ENCODE results near the gene DZIP1. TPM values are rescaled to one million over a fixed set of nuclear protein-coding genes. Genes with fewer than 3 reads are reported as not detected.
A peak's percentile ranks its signal among the peaks of the same experiment; 100 is the strongest.

The DZIP1 gene
- total RNA-seq, 3 donors from 2014 or later = 1.3 to 23.6 (median 3.6) TPM

DNA sequence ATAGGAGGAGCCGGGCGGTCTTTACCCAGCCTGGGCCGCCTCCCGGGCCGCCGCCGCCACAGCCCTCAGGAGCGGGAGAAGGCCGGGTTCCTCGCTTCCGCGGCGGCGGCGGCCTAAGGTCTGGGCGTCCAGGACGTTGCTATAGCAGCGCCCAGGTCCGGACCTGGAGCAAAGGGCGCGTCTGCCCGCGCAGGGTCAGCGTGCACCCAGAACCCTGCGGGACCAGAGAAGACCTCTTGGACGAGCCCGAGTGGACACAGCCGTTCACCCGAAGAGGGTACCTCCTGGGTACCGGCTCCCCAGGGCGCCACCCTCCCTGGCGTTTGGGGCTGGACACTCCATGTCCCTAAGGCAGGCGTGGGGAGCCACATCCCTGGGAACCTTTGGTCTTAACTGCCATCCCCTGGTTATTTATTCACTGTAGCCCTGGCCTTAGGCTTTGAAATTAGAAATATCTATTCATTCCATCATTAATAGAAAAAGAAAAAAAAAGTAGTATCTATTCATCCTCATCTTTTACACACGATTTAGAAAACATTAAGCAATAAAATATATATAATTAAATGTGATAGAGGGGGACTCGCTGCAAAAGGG is 2.4 kb downstream of the DZIP1 start:
- Histone ChIP-seq H3K4me1 (ENCODE audit: low read depth) (peaks cover 14% of the 10 kb centered on the region), H3K4me3 (no peak overlapping the region), H3K36me3 (ENCODE audit: low read depth) (no peaks in the 10 kb centered on the region), H3K9me3 (no peaks in the 10 kb centered on the region)
- TF ChIP-seq, protein P1, sequence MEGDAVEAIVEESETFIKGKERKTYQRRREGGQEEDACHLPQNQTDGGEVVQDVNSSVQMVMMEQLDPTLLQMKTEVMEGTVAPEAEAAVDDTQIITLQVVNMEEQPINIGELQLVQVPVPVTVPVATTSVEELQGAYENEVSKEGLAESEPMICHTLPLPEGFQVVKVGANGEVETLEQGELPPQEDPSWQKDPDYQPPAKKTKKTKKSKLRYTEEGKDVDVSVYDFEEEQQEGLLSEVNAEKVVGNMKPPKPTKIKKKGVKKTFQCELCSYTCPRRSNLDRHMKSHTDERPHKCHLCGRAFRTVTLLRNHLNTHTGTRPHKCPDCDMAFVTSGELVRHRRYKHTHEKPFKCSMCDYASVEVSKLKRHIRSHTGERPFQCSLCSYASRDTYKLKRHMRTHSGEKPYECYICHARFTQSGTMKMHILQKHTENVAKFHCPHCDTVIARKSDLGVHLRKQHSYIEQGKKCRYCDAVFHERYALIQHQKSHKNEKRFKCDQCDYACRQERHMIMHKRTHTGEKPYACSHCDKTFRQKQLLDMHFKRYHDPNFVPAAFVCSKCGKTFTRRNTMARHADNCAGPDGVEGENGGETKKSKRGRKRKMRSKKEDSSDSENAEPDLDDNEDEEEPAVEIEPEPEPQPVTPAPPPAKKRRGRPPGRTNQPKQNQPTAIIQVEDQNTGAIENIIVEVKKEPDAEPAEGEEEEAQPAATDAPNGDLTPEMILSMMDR (IDR thresholded peaks at IDR 0.05) = no peak
- intact Hi-C loops (cut with DNase I, micrococcal nuclease) = no loop called here
- peak; percentile 43 to 62 (median 54) for DNase-seq
- ATAC-seq = peak; percentile 85

- H3K4me1 ChIP-seq (ENCODE audit: low read depth) = peaks cover 14% of the 10 kb centered on the region
- ATAC-seq (peak; percentile 58), DNase-seq (peak in 1 of 3 donors; percentile 12)
- no peaks in the 10 kb centered on the region for H3K9me3 ChIP-seq
- TF ChIP-seq, protein P1 (IDR thresholded peaks at IDR 0.05) = no peak
- intact Hi-C loops (cut with DNase I, micrococcal nuclease) = no loop called here
- no peaks in the 10 kb centered on the region for H3K36me3 ChIP-seq (ENCODE audit: low read depth)
- H3K4me3 ChIP-seq = no peak overlapping the region
Observed at GRCh38 chr13:95641291-95642027, 3.0 kb downstream of the DZIP1 start.

- intact Hi-C loops (cut with DNase I, micrococcal nuclease) = no loop called here
- peaks cover 4% of the 10 kb centered on the region for H3K4me1 ChIP-seq (ENCODE audit: low read depth)
- H3K4me3 ChIP-seq = no peak overlapping the region
- no peaks in the 10 kb centered on the region for H3K36me3 ChIP-seq (ENCODE audit: low read depth)
- H3K9me3 ChIP-seq = no peaks in the 10 kb centered on the region
- ATAC-seq (no peak), DNase-seq (no peak)
- TF ChIP-seq, protein P1 (IDR thresholded peaks at IDR 0.05) = no peak
Observed at GRCh38 chr13:95636853-95637252, 7.7 kb downstream of the DZIP1 start.

DNA sequence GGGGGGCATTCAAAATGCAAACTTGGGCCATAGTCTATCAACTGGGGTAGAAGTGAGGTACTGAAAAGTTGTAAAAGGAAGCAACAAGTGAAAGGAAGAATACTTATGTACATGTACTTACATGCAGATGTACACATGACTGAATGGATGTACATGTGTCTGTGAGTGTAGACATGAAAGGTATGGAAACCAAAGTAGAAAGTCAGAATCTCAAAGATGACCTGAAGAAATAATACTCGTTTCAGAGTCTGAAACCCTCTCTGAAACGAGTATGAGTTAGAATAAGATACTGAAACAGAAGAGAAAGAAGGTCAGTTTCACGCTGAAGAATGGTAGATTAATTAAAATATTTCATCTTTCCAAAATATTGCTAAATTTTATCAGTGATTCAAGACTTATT is 13.9 kb downstream of the DZIP1 start:
- Histone ChIP-seq H3K36me3 (ENCODE audit: low read depth) (no peaks in the 10 kb centered on the region), H3K4me1 (ENCODE audit: low read depth) (no peaks in the 10 kb centered on the region), H3K9me3 (no peaks in the 10 kb centered on the region), H3K4me3 (no peak overlapping the region)
- intact Hi-C loops (cut with DNase I, micrococcal nuclease) = no loop called here
- no peak for DNase-seq
- TF ChIP-seq, protein P1 (IDR thresholded peaks at IDR 0.05) = no peak
- ATAC-seq = no peak

GRCh38 chr13:95629071-95629470 is 15.4 kb downstream of the DZIP1 start:
- no peaks in the 10 kb centered on the region for H3K4me1 ChIP-seq (ENCODE audit: low read depth)
- intact Hi-C loops (cut with DNase I, micrococcal nuclease) = loop anchor here (10.0 kb wide), 1 partner anchor 206 kb away; no protein-coding TSS in a partner anchor
- TF ChIP-seq, protein P1 (IDR thresholded peaks at IDR 0.05) = no peak
- ATAC-seq (no peak), DNase-seq (no peak)
- no peaks in the 10 kb centered on the region for H3K9me3 ChIP-seq
- H3K4me3 ChIP-seq = no peak overlapping the region
- no peaks in the 10 kb centered on the region for H3K36me3 ChIP-seq (ENCODE audit: low read depth)

Measured in mucosa of descending colon (tissue), 3 donors.